HL-60 (cell line): ENCODE measurements around the gene DPYD.

Experiments used
- DNase-seq, 2 experiments: peaks; one replicate each; pipeline ENCODE4 v3.0.0-alpha.2; 2010 to 2020; ENCODE audit warnings: low read depth in 1 of 2, low spot score in 1 of 2
- H3K27ac ChIP-seq: fragments of 250-450 bp; sonication (Bioruptor Pico); replicated peaks from 2 replicates; pipeline ENCODE4 v1.5.1; 2020; ENCODE audit warnings: mild to moderate bottlenecking, moderate library complexity
- H3K27me3 ChIP-seq: fragments of 250-450 bp; sonication (Bioruptor Pico); 2 replicates; pipeline ENCODE4 v1.5.1; 2021; ENCODE audit warnings: mild to moderate bottlenecking, moderate library complexity; ENCODE audit not compliant: insufficient read depth, poor library complexity, severe bottlenecking
- H3K4me3 ChIP-seq: replicated peaks from 2 replicates; pipeline ENCODE4 v1.5.1; 2011; ENCODE audit warnings: mild to moderate bottlenecking, control low read depth, low read length; ENCODE audit not compliant: insufficient read depth
- CTCF ChIP-seq: IDR thresholded peaks from one replicate; pipeline ENCODE4 v1.5.1; 2011; ENCODE audit warnings: low read length, control low read depth, inconsistent platforms; ENCODE audit not compliant: insufficient read depth
- GABPA ChIP-seq: IDR thresholded peaks from 2 replicates; pipeline ENCODE4 v1.6.1; 2012; ENCODE audit warnings: low read depth
- POLR2AphosphoS5 ChIP-seq: IDR thresholded peaks from 2 replicates; pipeline ENCODE4 v1.6.1; 2012; ENCODE audit warnings: low read depth
- REST ChIP-seq: IDR thresholded peaks from 2 replicates; pipeline ENCODE4 v1.6.1; 2012; ENCODE audit warnings: low read depth; ENCODE audit not compliant: insufficient replicate concordance
- SPI1 ChIP-seq: IDR thresholded peaks from 2 replicates; pipeline ENCODE4 v1.6.1; 2012; ENCODE audit warnings: low read depth, mild to moderate bottlenecking, borderline replicate concordance

DPYD gene

DNA sequence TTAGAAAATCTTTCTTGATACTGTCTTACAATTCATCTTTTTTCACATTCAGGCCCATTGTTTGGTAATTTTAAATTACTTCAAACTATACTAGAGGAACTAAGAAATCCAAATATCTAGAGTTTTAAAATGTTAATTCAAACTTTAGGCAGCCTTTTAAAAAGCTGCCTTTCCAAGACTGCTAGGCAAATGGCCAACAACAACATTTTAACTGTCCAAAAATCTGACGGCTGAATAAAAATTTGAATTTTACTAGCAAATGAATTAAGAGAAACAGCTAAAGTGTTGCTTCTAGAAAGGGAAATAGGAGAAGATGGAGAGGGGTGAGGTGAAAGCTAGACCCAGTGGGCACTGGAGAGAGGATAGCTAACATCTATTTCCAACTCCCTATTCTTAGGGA is 17.2 kb downstream of the DPYD start:
- H3K4me3 ChIP-seq = no peak overlapping the region
- H3K27ac ChIP-seq = no peak overlapping the region
- H3K27me3 ChIP-seq = no peaks in the 10 kb centered on the region

DNA sequence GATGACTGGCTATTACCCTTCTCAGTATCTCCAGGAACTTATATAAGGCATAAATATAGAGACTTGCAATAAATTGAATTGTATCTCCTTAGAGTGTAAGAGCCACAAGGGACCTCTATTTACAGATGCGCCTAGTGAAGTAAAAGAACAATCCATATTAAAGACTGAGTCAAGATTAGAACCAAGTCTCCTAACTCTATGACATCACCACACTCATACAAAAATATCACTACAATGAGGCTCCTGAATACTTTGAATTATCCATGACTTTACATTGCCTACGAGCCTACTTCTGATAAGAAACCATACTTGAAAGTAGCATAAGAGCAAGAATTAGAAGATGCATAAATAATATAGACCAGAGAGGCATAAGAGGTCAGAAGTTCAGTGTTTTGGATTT is 18.8 kb downstream of the DPYD start:
- no peak for TF ChIP-seq REST
- TF ChIP-seq POLR2AphosphoS5 = no peak
- TF ChIP-seq GABPA = no peak
- TF ChIP-seq CTCF = no peak
- no peak for TF ChIP-seq SPI1

More for the DNA sequence above, 17.2 kb downstream of the DPYD start:
- no peak for DNase-seq
- TF ChIP-seq REST (no peak), SPI1 (no peak), GABPA (no peak)

DNA sequence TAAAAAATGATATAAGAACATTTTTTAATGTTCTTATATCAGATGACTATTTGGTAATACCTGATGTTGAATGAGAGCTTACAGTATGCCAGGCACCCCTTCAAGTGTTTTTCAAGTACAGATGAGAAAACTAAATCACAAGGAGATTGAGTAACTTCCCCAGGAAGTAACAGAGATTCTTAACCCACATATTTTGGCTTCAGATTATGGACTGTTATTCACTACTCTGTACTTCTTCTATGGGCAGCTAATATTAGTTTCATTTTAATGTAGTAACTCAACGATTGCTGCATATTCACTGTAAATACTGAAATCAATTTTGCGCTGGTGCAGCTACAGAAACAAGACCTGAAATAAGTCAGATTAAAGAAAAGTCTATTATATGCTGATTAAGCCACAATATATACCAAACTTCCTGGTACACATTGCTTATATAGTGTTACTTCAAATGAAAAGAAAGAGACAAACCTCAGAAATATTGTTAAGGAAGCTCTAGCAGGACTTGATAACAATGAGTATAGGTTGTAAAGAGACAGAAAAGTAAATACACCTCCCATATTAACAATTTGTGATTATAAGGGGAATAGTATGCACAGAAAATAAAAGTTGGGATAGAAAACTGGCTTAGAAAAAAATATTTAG is 19.7 kb downstream of the DPYD start:
- no peak for TF ChIP-seq CTCF
- TF ChIP-seq SPI1 = no peak
- no peak for TF ChIP-seq POLR2AphosphoS5
- no peak for TF ChIP-seq REST
- no peak for TF ChIP-seq GABPA
- no peak overlapping the region for H3K4me3 ChIP-seq
- H3K27me3 ChIP-seq = no peaks in the 10 kb centered on the region
- H3K27ac ChIP-seq = no peak overlapping the region
- peak in 1 of 2 experiments; percentile 34 for DNase-seq

More for the DNA sequence above, 18.8 kb downstream of the DPYD start:
- Histone ChIP-seq H3K27me3 (no peaks in the 10 kb centered on the region), H3K27ac (no peak overlapping the region), H3K4me3 (no peak overlapping the region)
- no peak for DNase-seq
